ENCODE measurements around the gene IFNA17.
"Not testable (repeated sequence)": the region's sequence is repeated elsewhere in the genome, so short reads cannot be mapped to it uniquely, and the experiment has no call there.

The IFNA17 gene

GRCh38 chr9:21210311-21210710 is 17.7 kb downstream of the IFNA17 start:
- no peak for DNase-seq

GRCh38 chr9:21207043-21207442 is 21.0 kb downstream of the IFNA17 start, which contains the start of gene IFNA10:
Gene IFNA10 (minus strand): TSS chr9:21207143. CDS start chr9:21207097, 46 bp downstream.
- DNase-seq: not testable (repeated sequence)

GRCh38 chr9:21205204-21205603 is 22.8 kb downstream of the IFNA17 start:
- DNase-seq: no peak

- not testable (repeated sequence) for DNase-seq
Observed at GRCh38 chr9:21202105-21202504, 25.9 kb downstream of the IFNA17 start, which contains the start of gene IFNA7. Gene IFNA7 (minus strand): TSS chr9:21202205. CDS start chr9:21202165, 40 bp downstream.

- peak; percentile 25 to 42 for DNase-seq
Observed at GRCh38 chr9:21194867-21195776, 32.9 kb downstream of the IFNA17 start.

- not testable (repeated sequence) for DNase-seq
Observed at GRCh38 chr9:21187487-21187886, 40.5 kb downstream of the IFNA17 start, which contains the start of gene IFNA4. Gene IFNA4 (minus strand): TSS chr9:21187587. CDS start chr9:21187531, 56 bp downstream.

- peak; percentile 34 to 51 for DNase-seq
Observed at GRCh38 chr9:21182810-21183736, 44.9 kb downstream of the IFNA17 start.

All from Kasumi-1 (cell line).